Upper lobe of right lung (tissue), 1 donor: Measurements from ENCODE around the gene CDIP1. TPM values are rescaled to one million over a fixed set of nuclear protein-coding genes. Genes with fewer than 3 reads are reported as not detected.
A peak's percentile ranks its signal among the peaks of the same experiment; 100 is the strongest.

Experiments used
- ATAC-seq: fragments of 200-7000 bp; cut with Tn5 transposase; one replicate; pipeline ENCODE4 v1.9.1; 2020; ENCODE audit warnings: mild to moderate bottlenecking, moderate library complexity
- DNase-seq: peaks from one replicate; pipeline ENCODE4 v3.0.0-alpha.2; 2020
- H3K27ac ChIP-seq: fragments of 200-600 bp; one replicate; pipeline ENCODE4 v1.8.0; 2022
- H3K27me3 ChIP-seq: fragments of 200-600 bp; one replicate; pipeline ENCODE4 v1.8.0; 2022; ENCODE audit warnings: mild to moderate bottlenecking
- H3K36me3 ChIP-seq: fragments of 200-600 bp; one replicate; pipeline ENCODE4 v1.8.0; 2022
- H3K4me1 ChIP-seq: fragments of 200-600 bp; one replicate; pipeline ENCODE4 v1.8.0; 2022
- H3K4me3 ChIP-seq: fragments of 200-600 bp; one replicate; pipeline ENCODE4 v1.8.0; 2022; ENCODE audit warnings: mild to moderate bottlenecking
- H3K9me3 ChIP-seq: fragments of 200-600 bp; one replicate; pipeline ENCODE4 v1.8.0; 2022
- intact Hi-C: fragments of 100-400 bp; cut with DNase I; formaldehyde crosslinking; loops from one replicate; pipeline ENCODE4 v1.11.0; 2022
- total RNA-seq: library from RNA; stranded (reverse); fragmentation: NEBNext Ultra II Directional; extraction: Animal tissue kit (Norgen Biotek cat#: 25700); gene quantifications from one replicate; pipeline ENCODE4 v1.2.1, GENCODE V29; 2021
- TF ChIP-seq, protein P1 (sequence below): fragments of 200-600 bp; IDR thresholded peaks from one replicate; pipeline ENCODE4 v1.8.0; 2022; ENCODE audit warnings: antibody characterized with exemption
- donor health status: DM: no; HTN: yes; CAD: no; lungs with severe emphysema.

The CDIP1 gene
- total RNA-seq, 1 donor from 2014 or later, result 23.8 TPM

DNA sequence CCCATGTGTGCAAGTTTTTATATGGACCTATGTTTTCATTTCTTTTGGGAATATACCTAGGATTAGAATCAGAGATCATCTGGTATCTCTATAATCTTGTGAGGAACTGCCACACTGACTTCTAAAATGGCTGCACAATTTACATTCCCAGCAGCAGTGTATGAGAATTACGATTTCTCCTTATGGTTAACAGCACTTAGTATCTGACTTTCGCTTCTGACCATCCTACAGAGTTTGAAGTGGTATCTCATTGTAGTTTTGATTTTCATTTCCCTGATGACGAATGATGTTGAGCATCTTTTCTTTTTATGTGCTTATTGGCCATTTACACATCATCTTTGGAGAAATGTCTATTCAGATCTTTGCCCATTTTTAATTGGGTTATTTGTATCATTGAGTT, 27.6 kb upstream of the CDIP1 start:
- Histone ChIP-seq H3K27ac (no peak overlapping the region), H3K9me3 (no peaks in the 10 kb centered on the region), H3K4me3 (no peak overlapping the region), H3K4me1 (no peaks in the 10 kb centered on the region), H3K27me3 (no peaks in the 10 kb centered on the region), H3K36me3 (no peaks in the 10 kb centered on the region)
- intact Hi-C loops, result no loop called here
- ATAC-seq (no peak), DNase-seq (no peak)
- TF ChIP-seq, protein P1, sequence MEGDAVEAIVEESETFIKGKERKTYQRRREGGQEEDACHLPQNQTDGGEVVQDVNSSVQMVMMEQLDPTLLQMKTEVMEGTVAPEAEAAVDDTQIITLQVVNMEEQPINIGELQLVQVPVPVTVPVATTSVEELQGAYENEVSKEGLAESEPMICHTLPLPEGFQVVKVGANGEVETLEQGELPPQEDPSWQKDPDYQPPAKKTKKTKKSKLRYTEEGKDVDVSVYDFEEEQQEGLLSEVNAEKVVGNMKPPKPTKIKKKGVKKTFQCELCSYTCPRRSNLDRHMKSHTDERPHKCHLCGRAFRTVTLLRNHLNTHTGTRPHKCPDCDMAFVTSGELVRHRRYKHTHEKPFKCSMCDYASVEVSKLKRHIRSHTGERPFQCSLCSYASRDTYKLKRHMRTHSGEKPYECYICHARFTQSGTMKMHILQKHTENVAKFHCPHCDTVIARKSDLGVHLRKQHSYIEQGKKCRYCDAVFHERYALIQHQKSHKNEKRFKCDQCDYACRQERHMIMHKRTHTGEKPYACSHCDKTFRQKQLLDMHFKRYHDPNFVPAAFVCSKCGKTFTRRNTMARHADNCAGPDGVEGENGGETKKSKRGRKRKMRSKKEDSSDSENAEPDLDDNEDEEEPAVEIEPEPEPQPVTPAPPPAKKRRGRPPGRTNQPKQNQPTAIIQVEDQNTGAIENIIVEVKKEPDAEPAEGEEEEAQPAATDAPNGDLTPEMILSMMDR, result no peak

DNA sequence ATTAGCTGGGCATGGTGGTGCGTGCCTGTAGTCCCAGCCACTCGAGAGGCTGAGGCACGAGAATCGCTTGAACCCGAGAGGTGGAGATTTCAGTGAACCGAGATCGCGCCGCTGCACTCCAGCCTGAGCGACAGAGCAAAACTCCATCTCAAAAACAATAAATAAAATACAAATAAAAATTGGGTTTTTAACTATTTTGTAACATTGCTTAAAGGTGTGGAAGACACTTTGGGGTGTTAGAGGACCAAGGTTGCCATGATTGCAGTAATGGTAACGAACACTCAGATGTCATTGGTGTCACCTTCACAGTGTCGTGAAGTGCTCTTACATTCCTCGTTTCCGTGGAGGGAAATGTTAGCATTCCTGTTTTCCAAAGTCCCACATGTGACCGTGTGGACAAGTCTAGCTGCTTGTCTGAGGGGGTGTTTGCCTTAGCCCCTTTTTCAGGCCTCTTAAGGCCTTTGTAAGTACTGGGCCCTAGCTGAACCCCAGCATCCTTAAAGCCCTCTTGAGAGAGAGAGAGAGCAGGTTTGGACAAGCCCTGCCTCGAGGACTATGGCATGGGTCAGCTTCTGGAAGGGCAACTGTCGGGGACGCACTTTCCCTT, 26.2 kb upstream of the CDIP1 start:
- ATAC-seq, result peak; percentile 71
- Histone ChIP-seq H3K9me3 (no peaks in the 10 kb centered on the region), H3K27ac (no peak overlapping the region), H3K36me3 (no peaks in the 10 kb centered on the region), H3K27me3 (no peaks in the 10 kb centered on the region), H3K4me3 (no peak overlapping the region), H3K4me1 (no peaks in the 10 kb centered on the region)
- intact Hi-C loops, result no loop called here
- no peak for DNase-seq
- TF ChIP-seq, protein P1, result no peak

DNA sequence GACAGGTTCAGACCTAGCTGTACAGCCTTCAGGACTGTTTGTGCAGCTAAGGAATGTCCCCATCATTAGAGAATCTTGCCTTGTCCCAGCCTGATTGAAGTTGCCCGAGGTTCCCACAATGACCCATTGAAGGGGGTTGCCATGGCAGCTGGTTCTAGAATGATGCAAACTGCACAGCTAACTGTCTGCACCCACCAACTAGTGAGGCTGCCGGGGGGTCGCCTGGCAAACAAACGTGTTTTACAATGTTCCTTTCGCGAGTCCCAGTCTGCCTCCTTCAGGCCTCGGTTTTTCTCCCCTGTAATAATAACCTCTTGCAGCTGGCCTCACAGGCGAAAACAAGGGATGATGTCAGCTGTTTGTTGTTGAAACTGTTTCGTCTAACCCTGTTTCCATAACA, 23.0 kb upstream of the CDIP1 start:
- no peak overlapping the region for H3K27ac ChIP-seq
- intact Hi-C loops, result no loop called here
- no peaks in the 10 kb centered on the region for H3K36me3 ChIP-seq
- H3K4me3 ChIP-seq, result no peak overlapping the region
- H3K27me3 ChIP-seq, result no peaks in the 10 kb centered on the region
- DNase-seq (no peak), ATAC-seq (no peak)
- TF ChIP-seq, protein P1, result no peak
- H3K4me1 ChIP-seq, result no peaks in the 10 kb centered on the region
- H3K9me3 ChIP-seq, result no peaks in the 10 kb centered on the region

DNA sequence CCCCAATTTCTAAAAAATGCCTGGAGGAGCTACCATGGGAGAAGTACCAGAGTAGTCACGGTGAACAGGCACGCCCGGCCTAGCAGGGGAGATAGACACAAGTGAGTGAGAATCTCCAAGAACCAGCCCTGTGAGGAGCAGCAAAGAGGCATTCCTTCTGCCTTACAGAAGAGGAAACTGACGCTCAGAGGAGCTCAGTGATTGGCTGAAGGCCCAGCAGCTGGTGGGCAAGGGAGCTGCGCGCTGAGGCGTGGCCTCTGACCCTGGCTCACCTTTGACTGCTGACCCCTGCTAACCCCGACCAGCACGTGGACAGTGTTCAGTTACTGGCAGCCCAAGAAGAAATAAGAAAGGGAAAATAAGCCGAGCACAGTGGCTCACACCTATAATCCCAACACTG, 19.4 kb upstream of the CDIP1 start:
- Histone ChIP-seq H3K36me3 (no peaks in the 10 kb centered on the region), H3K4me3 (no peak overlapping the region), H3K9me3 (no peaks in the 10 kb centered on the region), H3K27me3 (no peaks in the 10 kb centered on the region), H3K27ac (no peak overlapping the region), H3K4me1 (no peaks in the 10 kb centered on the region)
- intact Hi-C loops, result no loop called here
- TF ChIP-seq, protein P1, result no peak
- no peak for ATAC-seq
- no peak for DNase-seq

DNA sequence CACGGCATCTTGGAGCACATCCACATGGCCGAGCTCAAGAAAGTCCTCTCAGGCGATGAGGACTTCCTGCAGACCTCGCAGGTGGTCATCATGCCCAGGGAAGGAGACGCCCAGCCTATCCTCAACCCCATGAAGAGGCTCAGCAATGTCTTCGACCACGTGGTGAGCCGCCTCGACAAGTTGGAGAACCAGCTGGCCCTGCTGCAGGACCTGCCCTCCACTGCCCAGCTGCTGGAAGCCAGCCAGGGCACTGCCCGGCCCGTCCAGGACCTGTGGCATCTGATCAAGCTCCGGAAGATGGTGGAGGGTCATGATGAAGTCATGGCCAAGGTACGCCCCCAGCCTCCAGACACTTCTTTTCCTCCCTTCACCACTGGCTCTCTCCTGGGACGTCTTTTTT, 18.0 kb upstream of the CDIP1 start:
- ATAC-seq (peak; percentile 22), DNase-seq (no peak)
- TF ChIP-seq, protein P1, result no peak

DNA sequence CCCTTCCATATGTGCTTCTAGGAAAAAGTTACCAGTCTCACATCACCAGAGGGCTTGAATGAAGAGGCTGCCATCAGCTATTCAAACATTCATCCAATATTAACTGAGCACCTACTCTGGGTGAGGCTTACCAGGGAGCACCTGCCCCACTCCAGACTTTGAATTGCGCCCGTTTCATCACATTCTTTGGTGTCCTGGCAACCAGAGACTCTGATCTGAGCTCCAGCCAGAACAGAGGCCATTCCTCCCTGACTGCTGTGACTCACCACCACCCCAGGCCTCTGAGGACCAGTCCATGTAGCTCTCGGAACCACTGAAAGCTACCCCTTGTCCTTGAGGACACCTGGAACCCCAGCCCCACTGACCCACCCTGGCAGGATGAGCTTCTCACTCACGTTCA, 17.5 kb upstream of the CDIP1 start, which contains the start of gene C16orf96:
C16orf96 (plus strand) TSS at position 229 of the 400 bp plus-strand sequence; CDS start at position 379, 150 bp downstream.
- intact Hi-C loops, result no loop called here
- no peak within 1 kb of the TSS for H3K27ac ChIP-seq
- H3K4me1 ChIP-seq, result no peaks in the 10 kb centered on the region
- TF ChIP-seq, protein P1, result no peak
- H3K27me3 ChIP-seq, result no peaks in the 10 kb centered on the region
- H3K36me3 ChIP-seq, result no peaks in the 10 kb centered on the region
- peak; percentile 50 for ATAC-seq
- H3K9me3 ChIP-seq, result no peaks in the 10 kb centered on the region
- DNase-seq, result no peak
- no peak within 1 kb of the TSS for H3K4me3 ChIP-seq

More for the DNA sequence above, 18.0 kb upstream of the CDIP1 start:
- H3K4me3 ChIP-seq, result no peak overlapping the region
- no peaks in the 10 kb centered on the region for H3K9me3 ChIP-seq
- no peaks in the 10 kb centered on the region for H3K4me1 ChIP-seq
- no peaks in the 10 kb centered on the region for H3K27me3 ChIP-seq
- no peak overlapping the region for H3K27ac ChIP-seq
- H3K36me3 ChIP-seq, result no peaks in the 10 kb centered on the region
- intact Hi-C loops, result no loop called here
